GM21576 (cell line): ENCODE results near the gene UTP25.
"Not testable (repeated sequence)": the region's sequence is repeated elsewhere in the genome, so short reads cannot be mapped to it uniquely, and the experiment has no call there.

ENCODE experiments used
- ATAC-seq: cut with Tn5 transposase; IDR thresholded peaks from one replicate; pipeline ENCODE4 v1.9.1; 2021; ENCODE audit warnings: mild to moderate bottlenecking, moderate library complexity; ENCODE audit not compliant: unreplicated experiment

The UTP25 gene, protein sequence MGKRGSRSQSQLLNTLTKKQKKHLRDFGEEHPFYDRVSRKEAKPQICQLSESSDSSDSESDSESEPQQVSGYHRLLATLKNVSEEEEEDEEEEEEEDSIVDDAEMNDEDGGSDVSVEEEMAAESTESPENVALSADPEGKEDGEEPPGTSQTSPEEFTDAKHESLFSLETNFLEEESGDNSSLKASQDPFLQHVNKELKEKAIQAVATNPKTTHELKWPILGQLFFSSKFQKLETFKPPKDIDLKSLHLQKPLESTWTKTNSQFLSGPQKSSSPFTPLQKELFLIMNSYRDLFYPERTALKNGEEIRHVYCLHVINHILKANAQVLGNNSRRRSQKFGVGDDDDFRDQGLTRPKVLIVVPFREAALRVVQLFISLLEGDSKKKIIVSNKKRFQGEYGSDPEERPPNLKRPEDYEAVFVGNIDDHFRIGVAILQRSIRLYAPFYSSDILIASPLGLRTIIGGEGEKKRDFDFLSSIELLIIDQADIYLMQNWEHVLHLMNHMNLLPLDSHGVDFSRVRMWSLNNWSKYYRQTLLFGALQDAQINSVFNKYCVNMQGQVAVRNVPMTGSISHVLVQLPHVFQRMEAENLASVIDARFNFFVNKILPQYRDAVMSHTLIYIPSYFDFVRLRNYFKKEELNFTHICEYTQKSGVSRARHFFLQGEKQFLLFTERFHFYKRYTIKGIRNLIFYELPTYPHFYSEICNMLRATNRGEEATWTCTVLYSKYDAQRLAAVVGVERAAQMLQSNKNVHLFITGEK

DNA sequence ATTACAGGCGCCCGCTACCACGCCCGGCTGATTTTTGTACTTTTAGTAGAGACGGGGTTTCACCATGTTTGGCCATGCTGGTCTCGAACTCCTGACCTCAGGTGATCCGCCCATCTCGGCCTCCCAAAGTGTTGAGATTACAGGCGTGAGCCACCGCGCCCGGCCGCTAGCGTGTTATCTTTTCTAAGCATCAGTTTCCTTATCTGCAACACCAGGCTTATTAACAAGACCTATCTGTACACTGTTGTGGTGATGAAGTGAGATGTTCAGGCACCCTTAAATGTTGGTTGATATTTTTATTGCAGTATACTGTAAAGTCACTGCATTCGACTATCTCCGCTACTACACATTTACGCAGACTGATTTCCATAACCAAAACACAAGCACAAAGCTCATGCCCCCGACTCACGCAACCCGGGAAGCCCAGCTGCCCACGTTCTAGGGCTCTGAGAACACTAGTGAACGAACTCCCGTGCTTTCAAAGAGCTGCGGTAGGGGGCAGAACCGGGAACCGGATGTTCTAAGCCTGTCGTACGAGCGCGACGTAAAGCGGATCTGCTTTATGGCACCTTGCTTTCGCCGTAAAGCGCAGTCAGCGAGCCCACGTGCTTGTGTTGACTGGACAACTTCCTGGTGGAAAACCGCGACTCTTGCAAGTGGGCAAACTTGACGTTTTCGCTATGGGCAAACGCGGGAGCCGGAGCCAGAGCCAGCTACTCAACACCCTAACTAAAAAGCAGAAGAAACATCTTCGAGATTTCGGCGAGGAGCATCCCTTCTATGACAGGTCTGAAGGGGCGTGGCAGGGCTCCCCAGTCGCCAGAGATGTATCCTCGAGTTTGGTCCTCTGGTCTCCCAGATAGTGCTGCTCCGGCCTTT, at the start of gene UTP25:
Gene UTP25 (plus strand): TSS at position 589 of the 879 bp plus-strand sequence. CDS start 92 bp downstream, at position 681.
- ATAC-seq = peak; percentile 91

DNA sequence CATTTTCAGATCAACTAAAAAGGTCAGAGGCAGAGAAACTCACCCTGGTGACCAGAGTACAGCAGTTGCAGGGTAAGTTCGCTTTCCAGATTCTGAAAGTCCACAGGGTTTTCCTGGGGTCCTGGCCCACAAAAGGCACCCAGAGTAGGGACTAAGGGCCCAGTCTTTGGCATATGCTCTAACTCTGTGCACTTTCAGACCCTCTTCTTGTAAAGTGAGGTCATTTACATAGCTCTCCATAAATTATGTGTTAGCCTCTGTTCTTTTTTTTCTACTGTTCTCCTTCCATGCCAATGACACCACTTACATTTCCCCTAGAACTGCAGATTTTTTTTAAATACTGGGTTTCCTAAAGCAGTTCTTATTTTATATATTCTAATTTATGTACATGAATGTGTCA, 49.7 kb upstream of the UTP25 start:
- ATAC-seq = no peak

DNA sequence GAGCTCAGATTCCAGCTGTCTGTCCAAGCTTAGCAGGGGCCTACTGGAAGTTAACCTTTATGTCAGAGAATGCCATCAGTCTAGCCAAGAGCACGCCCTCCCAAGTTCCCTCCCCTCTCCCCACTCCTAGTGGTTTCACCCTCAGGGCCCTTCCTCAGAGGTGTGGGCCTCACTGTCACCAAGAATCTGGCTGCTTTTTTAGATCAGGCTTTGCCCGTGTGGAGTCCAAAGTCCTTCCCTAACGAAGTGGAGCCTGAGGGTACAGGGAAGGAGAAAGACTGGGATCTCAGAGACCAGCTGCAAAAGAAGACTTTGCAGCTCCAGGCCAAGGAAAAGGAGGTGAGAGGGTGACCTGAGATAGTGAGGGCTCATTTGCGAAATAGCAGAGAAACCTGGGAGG, 47.5 kb upstream of the UTP25 start:
- ATAC-seq = no peak

DNA sequence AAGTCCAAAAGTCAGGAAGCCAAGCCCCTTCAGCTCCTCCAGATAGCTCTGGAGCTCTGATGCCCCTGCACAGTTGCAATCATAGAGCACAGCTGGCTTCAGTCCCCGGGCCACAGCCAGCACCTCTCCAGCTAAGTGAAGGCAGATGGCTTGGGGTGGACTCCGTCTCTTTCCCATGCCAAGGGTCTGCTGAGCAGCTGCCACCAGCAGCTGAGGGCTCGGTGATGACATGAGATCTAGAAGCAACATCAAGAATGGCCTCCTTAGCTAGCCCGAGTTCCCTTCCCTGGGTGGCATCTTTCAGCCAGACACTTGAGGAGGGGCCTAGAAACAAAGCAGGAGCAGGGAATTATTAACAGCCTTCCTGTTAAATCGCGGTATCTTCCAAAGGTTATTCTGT, 44.4 kb upstream of the UTP25 start:
- ATAC-seq = no peak

DNA sequence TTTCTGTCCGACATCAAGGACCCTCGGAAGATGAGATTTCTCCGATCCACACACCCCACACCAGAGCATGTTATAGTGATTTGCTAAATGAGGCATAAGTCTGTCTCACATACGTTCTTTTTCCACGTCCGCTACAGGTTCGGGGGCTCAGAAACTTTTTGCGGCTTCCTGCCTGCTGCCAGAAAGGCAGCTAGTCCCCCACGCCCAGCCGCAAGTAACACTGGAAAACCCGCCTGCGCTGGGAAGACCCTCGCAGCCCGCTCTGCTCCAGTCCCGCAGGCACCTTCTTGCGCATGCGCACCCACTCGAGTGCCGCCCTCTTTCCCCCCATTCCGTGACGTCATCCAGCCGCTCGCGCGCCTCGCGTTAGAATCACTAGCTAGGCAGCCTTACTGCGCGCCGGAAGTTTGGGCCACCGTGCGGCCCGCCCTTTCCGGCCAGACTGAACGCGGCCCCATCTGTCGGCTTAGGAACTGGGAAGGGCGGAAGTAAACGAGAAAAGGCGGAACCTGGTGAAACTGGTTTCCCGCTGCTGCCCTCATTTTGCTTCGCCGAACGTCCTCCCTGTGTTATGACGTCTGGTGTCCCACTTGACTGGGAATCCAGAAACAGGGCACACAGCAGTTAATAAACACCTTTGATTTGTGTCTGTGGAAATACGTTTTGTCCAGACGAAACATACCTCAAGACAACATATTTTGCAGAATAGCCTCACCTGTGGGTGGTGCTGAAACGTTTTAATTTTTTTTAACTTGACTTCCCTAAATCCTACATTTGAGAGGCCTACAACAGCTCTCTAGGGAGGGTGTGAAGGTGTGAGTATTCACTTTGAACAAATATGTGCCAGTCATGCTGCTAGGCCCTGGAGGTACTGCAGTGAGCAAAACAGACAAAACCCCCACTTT, 43.3 kb upstream of the UTP25 start, which contains the start of gene C1orf74:
Gene C1orf74 (minus strand): TSS at position 295 of the 905 bp plus-strand sequence. CDS start 925 bp downstream, outside the sequence.
- ATAC-seq = peak; percentile 99

DNA sequence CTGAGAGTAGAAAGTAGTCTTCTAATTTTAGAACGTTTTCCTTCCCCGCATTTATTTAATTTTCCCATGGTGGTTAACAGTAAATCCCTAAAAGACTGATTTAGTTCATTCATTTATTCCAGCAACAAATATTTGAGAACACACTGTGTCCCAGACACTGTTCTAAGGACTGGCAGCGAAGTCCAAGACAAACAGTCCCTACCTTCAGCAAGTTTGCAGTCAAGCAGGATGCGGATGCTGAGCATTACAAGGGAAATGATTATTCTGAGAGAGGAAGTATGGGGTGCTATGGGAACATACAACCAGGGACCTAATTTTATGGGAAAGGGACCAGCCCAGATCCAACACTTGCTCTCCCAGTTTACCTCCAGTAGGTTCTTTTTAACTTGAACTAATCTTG, 42.2 kb upstream of the UTP25 start:
- no peak for ATAC-seq

DNA sequence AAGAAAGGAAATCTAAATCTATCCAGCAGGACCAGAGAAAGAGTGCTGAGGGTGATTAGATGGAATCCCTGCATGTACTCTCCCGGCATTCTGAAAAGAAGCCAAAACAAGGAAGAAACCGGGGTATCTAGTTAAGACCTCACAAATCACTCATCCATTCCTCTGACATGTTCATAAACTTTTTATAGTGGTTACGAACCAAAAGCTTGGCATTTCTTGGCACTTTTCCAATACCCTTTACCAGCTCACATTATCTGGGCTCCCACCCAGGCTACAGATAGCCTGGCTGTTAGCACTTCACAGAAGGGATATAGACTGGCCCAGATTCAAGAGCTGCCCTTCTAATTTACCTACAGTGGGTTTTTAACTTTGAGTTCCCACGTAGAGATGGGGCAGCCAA, 41.6 kb upstream of the UTP25 start:
- no peak for ATAC-seq

DNA sequence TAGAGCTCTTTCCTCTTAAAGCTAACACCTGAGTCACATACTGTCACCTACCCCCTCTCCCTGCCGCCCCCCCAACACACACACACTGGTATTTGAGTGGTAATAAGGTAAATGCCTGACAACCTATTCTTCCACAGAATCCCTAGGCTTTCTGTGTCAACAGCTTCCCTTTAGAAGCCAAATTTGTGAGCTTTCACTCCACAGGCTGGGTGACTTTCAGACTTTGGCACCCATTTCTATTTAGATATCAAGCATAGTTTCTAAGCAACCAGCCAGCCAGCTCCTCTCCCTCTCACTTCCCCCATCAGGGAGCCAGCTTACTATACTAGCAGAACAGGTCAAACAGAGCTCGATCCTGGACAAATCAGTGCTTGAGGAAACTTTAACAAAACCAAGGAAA, 40.2 kb upstream of the UTP25 start:
- ATAC-seq = no peak

DNA sequence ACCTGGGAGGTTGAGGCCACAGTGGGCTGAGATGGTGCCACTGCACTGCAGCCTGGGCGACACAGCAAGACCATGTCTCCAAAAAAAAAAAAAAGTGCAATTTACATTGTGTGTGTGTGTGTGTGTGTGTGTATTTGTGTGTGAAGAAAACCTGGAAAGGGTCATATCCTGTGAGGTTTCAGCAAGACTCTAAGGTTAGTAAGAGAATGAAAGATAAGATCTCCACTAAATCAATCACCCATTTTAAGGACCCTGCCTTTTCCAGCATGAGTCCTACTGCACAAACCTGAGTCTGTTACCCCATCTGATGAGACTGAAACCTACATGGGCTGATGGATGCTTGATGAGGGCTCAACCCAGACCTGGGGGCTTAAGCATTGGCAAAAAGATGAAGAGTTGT, 38.5 kb upstream of the UTP25 start:
- ATAC-seq = no peak

DNA sequence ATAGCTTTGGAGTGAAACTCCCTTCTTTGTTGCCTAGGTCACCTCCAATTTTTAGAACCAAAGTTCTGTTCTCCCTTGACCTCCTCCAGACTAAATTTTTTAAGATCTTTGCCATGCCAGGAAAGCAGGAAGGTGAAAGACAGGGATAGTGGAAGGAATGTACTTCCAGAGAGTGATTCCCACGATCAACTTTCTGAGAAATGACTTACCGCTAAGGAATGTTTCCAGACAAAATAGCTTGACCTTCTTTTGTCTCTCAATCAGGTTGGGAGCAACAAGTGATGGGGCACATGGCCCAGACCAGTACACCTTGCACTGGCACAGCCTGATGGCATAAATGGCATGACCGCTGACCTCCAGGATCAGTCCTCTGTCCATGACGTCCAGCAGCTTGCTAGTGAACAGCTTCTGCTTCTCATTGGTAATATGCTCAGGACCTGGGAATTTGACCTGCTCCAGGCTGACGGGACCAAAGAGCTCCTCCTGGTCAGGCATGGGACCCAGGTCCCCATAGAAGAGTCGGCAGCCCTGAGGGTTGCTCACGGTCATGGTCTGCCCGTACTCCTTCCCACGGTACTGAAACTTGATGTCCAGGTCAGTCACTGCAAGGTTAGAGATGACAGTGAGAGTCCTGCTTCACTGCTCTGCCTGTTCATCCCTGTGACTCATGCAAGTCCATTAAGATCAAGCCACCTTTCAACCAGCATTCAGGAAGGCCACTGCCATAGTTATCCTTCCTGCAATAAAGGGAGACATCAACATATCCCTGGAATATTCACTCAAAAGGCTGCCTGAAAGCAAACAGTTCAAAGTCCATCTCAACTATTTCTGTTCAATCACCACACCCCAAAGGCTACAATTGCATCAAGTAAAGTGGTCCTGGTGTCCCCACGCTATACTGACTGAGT, 37.2 kb upstream of the UTP25 start:
- ATAC-seq = no peak

DNA sequence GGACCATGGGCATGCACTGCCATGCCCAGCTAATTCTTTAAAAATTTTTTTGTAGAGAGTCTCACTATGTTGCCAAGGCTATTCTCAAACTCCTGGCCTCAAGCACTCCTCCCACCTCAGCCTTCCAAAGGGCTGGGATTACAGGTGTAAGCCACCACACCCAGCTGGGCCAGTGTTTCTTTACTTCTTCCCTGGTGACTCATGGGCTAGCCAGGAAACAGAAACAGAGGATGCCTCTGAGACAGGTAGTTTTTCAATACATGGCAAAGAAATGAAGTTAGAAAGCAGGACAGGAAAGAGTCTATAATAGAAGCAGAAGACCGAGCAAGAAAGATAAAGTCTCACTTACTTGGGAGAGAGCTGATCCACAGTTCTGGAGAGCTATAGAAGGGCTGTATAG, 35.9 kb upstream of the UTP25 start:
- no peak for ATAC-seq

DNA sequence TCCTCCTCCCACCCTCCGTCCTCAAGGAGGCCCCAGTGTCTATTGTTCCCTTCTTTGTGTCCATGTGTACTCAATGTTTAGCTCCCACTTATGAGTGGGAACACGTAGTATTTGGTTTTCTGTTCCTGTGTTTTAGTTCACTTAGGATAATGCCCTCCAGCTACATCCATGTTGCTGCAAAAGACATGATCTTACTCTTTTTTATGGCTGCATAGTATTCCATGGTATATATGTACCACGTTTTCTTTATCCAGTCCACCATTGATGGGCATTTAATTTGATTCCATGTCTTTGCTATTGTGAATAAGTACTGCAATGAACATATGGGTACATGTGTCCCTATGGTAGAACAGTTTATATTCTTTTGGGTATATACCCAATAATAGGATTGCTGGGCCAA, 34.1 kb upstream of the UTP25 start:
- not testable (repeated sequence) for ATAC-seq

DNA sequence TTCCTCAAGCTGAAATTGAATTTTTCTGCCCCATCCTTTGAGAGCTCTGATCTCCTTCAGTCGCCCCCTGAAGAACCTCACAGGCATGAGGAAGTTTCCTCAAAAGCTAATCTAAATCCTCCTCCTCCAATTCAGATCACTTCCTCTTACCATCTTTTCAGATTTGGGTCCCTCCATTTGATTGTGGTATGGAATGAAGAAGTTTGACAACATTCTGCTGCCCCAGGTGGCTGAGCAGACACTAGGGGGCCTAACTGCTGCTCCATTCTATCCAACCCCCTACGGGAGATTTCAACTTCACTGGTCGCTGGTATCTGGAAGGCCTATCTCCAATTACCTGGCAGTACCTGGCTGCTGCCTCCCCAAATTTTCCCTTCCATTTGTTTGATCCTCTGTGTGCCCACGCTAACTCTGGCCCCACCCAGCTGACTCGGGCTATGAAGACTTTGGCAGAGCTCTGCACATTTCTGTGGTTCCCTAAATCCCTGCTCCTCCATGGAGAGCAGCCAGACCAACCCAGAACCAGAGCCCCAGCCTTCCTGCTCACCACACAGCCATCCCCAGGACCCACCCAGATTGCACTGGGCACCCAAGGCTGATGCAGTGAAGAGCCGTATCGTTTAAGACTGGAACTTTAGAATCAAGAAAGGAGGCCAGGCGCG, 29.7 kb upstream of the UTP25 start:
- ATAC-seq = no peak

DNA sequence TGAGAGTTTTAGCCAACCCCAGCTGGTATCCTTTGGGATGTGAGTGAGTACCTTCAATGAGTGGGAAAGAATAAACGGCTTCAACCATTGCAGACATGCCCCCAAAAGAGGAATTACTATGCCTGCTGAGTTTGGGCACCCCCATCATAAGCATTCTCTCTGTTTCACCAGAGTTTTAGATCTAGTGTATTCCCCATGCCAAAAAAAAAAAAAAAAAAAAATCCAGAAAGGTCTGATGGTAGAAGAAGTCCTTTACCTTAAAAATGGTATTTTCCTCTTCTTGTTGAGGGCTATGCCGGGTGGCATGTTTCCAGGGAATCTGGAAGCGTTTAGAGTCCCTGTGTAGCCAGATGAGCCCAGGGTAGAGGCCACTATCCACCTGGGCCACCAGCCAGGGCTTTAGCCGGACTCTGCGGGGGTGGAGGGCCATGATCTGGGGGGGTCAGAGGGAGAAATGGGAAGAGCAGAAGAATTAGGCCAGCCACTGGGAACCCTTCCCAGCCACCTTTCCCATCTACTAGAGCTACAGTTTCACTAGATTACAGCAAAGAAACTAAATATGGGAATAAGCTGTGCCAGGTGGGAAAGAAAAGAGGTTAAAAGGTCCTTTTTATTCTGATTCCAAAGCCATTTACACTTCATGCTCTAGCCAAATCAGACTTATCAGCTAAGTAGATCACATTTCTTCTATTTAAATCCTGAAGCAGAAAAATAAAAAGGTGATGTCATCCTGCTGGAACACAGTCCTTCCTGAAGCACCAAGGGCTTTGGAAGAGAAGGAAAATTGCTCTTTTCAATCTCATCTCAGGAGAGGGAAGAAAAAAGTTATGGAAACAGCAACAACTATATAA, 26.6 kb upstream of the UTP25 start:
- no peak for ATAC-seq

DNA sequence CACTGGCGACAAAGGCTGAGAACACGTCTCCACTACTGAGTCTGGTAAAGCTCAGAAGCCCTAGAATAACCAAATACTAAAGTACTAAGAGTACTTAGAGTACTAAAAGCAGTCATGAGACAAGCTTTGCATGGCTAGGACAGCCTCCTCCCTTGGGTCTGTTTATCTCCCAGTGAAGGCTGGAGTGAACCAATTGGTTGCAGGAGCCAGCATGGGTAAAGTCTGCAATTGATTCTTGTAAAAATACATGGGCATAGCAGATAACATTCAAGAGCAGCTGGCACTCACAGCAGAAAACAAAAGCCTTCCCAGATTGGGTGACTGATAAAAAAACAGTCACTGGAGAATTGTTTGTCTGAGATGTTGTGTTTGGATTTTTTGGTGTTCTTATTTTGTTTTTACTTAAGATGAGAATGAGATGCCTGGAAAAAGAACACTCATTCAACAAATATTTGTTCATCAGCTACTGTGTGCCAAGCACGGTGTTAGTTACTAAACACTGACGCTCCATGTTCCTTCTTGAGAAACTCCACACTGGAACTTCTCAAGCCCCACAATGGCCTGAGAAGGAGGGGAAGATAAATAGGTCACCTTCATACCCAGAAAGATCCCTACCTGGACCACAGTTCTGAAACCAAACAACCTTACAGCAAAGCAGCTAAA, 25.5 kb upstream of the UTP25 start:
- no peak for ATAC-seq

DNA sequence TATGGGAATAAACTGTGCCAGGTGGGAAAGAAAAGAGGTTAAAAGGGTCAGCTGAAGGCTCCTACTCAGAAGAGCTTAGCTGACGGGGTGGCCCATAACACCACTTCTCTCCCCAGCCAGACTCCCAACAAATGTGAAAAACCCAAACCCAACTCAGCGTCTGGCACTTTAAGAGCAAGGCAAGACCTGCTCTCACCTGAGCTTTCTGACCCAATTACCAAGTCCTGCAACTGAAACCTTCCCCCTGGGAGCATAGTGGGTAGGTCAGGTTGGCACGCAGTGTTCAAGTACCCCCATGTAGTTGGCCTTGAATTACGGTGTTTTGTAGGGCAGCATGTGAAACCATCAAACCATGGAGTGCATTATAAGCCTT, 25.0 kb upstream of the UTP25 start:
- ATAC-seq = no peak

DNA sequence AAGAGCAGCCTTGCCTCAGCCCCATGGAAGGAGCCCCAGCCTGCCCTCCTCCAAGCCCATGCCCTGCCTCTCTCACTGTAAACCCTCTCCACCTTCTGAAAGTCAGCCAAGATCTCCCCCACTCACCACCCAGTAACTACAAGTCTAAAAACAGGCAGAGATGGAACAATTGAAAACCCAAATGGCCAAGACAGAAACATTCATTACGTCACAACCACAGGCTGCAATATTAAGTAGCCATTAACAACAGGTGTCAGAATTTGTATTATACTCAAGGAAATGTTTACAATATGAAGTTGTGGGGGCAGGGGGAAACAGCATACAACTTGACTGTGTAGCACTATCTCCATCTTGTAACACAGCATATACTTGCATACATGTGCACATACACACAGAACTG, 24.2 kb upstream of the UTP25 start:
- ATAC-seq = no peak
